Measurements from ENCODE around the gene AKR1B1.

AKR1B1 gene

DNA sequence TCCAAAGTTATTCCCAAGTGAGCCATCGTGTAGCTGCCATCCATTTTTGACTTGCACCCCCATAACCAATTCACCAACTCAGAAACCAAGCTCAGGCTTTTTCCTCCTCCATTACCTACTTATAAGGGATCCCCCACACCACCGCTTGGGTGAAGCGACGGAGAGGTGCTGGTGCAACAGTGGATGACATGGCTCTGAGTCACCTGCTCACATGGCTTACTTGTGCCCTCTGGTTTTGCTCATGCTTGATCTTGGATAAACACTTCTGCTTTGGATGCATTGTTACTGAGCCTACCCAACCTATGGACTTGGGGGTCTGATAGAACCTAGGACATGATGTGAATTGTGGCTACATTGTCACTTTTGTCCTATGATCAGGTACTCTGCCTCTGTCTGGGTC lies 12.0 kb upstream of the AKR1B1 start:
- no peak overlapping the region for H3K4me3 ChIP-seq (ENCODE audit: low read depth, low read length)
- DNase-seq (ENCODE audit: low read depth), result no peak
- TF ChIP-seq, protein P1, sequence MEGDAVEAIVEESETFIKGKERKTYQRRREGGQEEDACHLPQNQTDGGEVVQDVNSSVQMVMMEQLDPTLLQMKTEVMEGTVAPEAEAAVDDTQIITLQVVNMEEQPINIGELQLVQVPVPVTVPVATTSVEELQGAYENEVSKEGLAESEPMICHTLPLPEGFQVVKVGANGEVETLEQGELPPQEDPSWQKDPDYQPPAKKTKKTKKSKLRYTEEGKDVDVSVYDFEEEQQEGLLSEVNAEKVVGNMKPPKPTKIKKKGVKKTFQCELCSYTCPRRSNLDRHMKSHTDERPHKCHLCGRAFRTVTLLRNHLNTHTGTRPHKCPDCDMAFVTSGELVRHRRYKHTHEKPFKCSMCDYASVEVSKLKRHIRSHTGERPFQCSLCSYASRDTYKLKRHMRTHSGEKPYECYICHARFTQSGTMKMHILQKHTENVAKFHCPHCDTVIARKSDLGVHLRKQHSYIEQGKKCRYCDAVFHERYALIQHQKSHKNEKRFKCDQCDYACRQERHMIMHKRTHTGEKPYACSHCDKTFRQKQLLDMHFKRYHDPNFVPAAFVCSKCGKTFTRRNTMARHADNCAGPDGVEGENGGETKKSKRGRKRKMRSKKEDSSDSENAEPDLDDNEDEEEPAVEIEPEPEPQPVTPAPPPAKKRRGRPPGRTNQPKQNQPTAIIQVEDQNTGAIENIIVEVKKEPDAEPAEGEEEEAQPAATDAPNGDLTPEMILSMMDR (IDR thresholded peaks at IDR 0.05; ENCODE audit: low read depth, low read length, missing control alignments), result no peak

DNA sequence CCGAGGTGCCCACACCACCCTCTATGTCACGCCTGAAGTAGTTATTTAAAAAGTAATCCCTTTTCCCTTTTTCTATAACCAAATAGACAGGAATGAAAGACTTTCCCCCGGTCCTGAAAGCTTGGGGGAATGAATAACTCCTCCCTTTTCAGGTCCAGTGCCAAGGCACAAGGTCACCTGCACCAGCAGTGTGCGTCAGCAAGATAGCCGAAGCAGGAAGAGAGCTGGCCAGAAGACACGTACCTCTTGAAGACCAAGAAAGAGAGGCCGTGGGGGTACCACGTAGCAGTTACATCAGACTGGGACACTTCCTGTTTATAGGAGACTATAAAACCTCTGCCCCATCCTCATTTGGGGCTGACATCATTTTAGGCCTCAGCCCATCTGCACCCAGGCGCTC lies 10.7 kb upstream of the AKR1B1 start:
- H3K4me3 ChIP-seq (ENCODE audit: low read depth, low read length), result no peak overlapping the region
- no peak for DNase-seq (ENCODE audit: low read depth)
- TF ChIP-seq, protein P1 (IDR thresholded peaks at IDR 0.05; ENCODE audit: low read depth, low read length, missing control alignments), result no peak

DNA sequence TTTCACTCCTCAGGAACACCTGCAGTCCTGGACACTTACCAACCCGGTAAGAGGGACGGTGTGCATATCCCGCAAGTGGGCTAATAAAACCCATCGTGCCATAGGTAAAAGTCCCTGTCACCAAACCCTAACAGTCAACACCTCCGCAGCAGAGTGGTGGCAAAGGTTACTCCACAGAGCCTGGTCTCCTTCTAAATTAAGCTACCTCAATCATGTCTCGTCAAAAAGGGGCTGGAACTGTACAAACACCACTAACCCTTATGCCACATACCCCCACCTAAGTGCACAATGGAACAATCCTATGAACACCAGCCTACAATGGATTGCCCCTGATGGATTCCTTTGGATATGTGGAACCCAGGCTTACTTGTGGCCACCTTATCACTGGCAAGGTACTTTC lies 9.6 kb upstream of the AKR1B1 start:
- DNase-seq (ENCODE audit: low read depth), result no peak
- H3K4me3 ChIP-seq (ENCODE audit: low read depth, low read length), result no peak overlapping the region
- TF ChIP-seq, protein P1 (IDR thresholded peaks at IDR 0.05; ENCODE audit: low read depth, low read length, missing control alignments), result no peak

DNA sequence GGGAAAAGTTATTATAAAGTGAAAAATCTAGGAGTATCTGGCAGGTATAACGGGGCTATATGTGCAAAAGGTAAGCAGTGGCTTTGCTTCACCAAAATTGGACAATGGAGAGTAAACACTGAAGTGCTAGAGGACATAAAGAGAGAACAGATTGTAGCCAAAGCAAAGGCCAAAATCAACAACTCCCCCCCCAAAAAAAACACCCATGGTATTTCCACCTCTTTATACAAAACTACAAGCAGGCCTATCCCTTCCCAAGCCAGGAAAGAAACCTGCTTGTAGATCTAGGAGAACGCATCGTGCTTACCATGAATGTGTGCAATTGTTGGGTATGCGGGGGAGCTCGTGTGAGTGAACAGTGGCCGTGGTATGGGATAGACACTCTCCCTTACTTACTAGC lies 9.2 kb upstream of the AKR1B1 start:
- TF ChIP-seq, protein P1 (IDR thresholded peaks at IDR 0.05; ENCODE audit: low read depth, low read length, missing control alignments), result no peak

DNA sequence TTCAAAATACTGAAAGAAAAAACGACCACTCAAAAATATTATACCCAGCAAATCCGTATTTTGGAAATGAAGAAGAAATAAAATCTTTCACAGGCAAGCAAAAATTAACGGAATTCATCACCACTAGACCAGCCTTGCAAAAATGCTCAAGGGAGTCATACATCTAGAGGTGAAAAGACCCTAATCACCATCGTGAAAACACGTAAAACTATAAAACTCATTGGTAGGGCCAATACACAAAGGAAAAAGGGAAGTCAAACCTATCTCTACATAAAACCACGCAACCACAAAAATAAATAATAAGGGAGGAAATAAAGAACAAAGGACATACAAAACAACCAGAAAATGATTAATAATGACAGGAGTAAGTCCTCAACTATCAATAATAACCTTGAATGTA lies 6.6 kb upstream of the AKR1B1 start:
- TF ChIP-seq, protein P1 (IDR thresholded peaks at IDR 0.05; ENCODE audit: low read depth, low read length, missing control alignments), result no peak
- H3K4me3 ChIP-seq (ENCODE audit: low read depth, low read length), result no peak overlapping the region
- DNase-seq (ENCODE audit: low read depth), result no peak

More for the DNA sequence above, 9.2 kb upstream of the AKR1B1 start:
- no peak for DNase-seq (ENCODE audit: low read depth)
- H3K4me3 ChIP-seq (ENCODE audit: low read depth, low read length), result no peak overlapping the region

DNA sequence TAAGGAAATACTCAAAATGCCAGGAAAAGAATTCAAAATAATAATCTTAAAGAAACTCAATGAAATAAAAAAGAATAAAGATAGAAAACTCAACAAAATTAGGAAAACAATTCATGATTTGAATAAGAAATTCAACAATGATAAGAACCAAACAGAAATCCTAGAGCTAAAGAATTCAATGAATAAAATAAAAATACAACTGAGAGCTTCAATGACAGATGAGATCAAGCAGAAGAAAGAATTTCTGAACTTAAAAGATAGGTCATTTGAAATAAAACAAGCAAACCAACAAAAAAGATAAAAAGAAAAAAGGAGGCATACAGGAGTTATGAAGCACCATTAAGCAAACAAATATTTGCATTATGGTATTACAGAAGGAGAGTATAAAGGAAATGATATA lies 5.6 kb upstream of the AKR1B1 start:
- TF ChIP-seq, protein P1 (IDR thresholded peaks at IDR 0.05; ENCODE audit: low read depth, low read length, missing control alignments), result no peak
- DNase-seq (ENCODE audit: low read depth), result no peak
- no peak overlapping the region for H3K4me3 ChIP-seq (ENCODE audit: low read depth, low read length)

DNA sequence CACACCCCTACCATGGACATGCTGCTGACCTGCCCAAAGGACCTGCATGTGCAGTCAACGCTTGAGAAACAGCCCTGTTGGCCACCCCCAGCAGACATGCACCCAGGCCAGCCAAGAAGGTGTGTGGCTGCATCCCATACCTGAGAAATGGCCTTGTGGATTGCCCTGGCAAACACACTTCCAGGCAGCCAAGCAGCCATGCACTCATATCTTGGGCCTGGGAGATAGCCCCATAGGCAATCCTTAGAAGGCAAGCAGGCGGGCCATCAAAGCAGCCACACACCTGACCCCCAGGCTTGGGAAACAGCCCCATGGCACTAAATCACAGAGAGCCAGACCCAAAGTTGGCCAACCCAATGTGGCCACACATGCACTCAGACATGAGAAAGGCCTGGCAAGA lies 4.9 kb upstream of the AKR1B1 start:
- no peak overlapping the region for H3K4me3 ChIP-seq (ENCODE audit: low read depth, low read length)
- no peak for DNase-seq (ENCODE audit: low read depth)

More for the DNA sequence above, 4.9 kb upstream of the AKR1B1 start:
- TF ChIP-seq, protein P1 (IDR thresholded peaks at IDR 0.05; ENCODE audit: low read depth, low read length, missing control alignments), result no peak

Data from GM12864 (cell line).